Kidney (tissue), 14 donors: ENCODE data around the gene HSD3B7. TPM values are rescaled to one million over a fixed set of nuclear protein-coding genes. Genes with fewer than 3 reads are reported as not detected.
"Not testable (repeated sequence)": the region's sequence is repeated elsewhere in the genome, so short reads cannot be mapped to it uniquely, and the experiment has no call there.

Source experiments
- DNase-seq, 5 donors: peaks; one replicate each; pipeline ENCODE4 v3.0.0-alpha.2; 2013 to 2020
- FAIRE-seq: peaks from 2 replicates; lab custom pipeline; 2012; peaks lifted over from hg19 to GRCh38; lab: Jason Lieb, UNC
- H3K27ac ChIP-seq, 2 donors: one replicate each; pipeline ENCODE4 v1.7.0; 2013; ENCODE audit warnings: low read depth in 2 of 2, low read length in 2 of 2, inconsistent platforms in 1 of 2
- H3K27me3 ChIP-seq: one replicate; pipeline ENCODE4 v1.7.1; 2013; ENCODE audit warnings: low read length, inconsistent platforms; ENCODE audit not compliant: control insufficient read depth, insufficient read depth
- H3K36me3 ChIP-seq, 3 donors: one replicate each; pipeline versions ENCODE4 v1.7.0 to v1.7.1; 2013; ENCODE audit warnings: low read length in 3 of 3, control low read depth in 1 of 3, inconsistent platforms in 1 of 3; ENCODE audit not compliant: insufficient read depth in 3 of 3, control insufficient read depth in 2 of 3
- H3K4me1 ChIP-seq, 3 donors: one replicate each; pipeline versions ENCODE4 v1.7.0 to v1.7.1; 2013; ENCODE audit warnings: low read length in 3 of 3, inconsistent platforms in 1 of 3, low read depth in 1 of 3; ENCODE audit not compliant: control insufficient read depth in 2 of 3, insufficient read depth in 2 of 3
- H3K4me3 ChIP-seq, 3 donors: one replicate each; pipeline versions ENCODE4 v1.7.0 to v1.8.1; 2013; ENCODE audit warnings: low read length in 3 of 3, control low read depth in 1 of 3, inconsistent platforms in 1 of 3
- H3K9ac ChIP-seq, 3 donors: one replicate each; pipeline versions ENCODE4 v1.7.0 to v1.7.1; 2013; ENCODE audit warnings: low read length in 3 of 3, control low read depth in 1 of 3, inconsistent platforms in 1 of 3
- H3K9me3 ChIP-seq, 3 donors: one replicate each; pipeline versions ENCODE4 v1.7.0 to v1.7.1; 2013; ENCODE audit warnings: low read length in 3 of 3, control low read depth in 1 of 3, inconsistent platforms in 1 of 3; ENCODE audit not compliant: control insufficient read depth in 2 of 3, insufficient read depth in 1 of 3
- intact Hi-C: fragments of 100-400 bp; cut with DNase I; formaldehyde crosslinking; loops from one replicate; pipeline ENCODE4 v1.11.1; 2022
- polyA plus RNA-seq: library from polyadenylated mRNA; stranded (reverse); fragments of 350-450 nt; fragmentation: Illumina TruSeq; extraction: RNeasy Lipid Tissue Mini Kit (QIAGEN cat#74804); gene quantifications from one replicate; pipeline ENCODE4 v1.2.3, GENCODE V29; 2014; ENCODE audit warnings: low read depth, low replicate concordance; ENCODE audit not compliant: insufficient read depth
- total RNA-seq: library from RNA; stranded (reverse); fragmentation: NEBNext Ultra II Directional; extraction: Animal tissue kit (Norgen Biotek cat#: 25700); gene quantifications from one replicate; pipeline ENCODE4 v1.2.1, GENCODE V29; 2021
- TF ChIP-seq, protein P1 (sequence below): IDR thresholded peaks from 3 replicates; pipeline ENCODE4 v1.5.1; 2012; ENCODE audit warnings: mild to moderate bottlenecking, moderate library complexity, borderline replicate concordance; ENCODE audit not compliant: insufficient read depth; ENCODE audit errors: extremely low read depth
- donor health status: control.
- donor health status: control.
- donor health status: control.
- donor health status: control.
- donor health status: control.
- donor health status: DM: yes; HTN: yes; CAD: no.
- donor health status: Normal renal cell carcinoma (clear cell type).

Gene HSD3B7
- total and polyA plus RNA-seq, 2 donors from 2014 or later, result 24.4 to 40.5 TPM

DNA sequence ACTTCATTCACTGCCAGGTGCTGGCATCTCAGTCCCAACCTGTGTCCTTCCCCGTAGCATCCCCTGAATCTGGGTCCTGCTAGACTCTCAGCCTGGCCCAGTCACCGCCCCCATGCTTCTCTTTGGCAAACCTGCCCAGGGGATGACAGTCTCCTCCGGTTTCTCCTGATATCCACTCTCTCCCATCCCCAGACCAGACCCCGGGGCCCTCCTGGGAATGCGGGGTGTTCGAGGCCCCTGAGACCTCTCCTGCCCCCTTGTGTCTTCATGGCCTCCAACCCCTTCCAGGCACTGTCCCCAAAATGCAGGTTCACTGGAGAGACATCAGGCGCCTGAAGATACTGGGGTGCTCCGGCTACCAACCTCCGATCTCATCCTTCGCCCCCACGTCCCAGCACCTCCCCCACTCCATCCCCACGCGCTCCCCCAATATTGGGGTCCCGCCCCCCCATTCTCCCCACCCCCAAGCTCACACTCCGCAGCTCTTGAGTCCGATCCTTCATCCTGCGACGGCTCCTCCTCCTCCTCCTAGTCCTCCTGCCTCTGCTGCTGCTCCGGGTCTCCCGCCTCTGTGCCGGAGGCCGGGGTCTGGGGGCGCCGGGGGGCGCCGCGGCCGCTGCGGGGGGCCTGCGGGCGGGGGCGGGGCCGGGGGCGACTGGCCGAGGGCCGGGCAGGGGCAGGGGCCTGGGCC lies 25.0 kb downstream of the HSD3B7 start:
- DNase-seq (no peak), FAIRE-seq (no peak)
- peaks cover 2% of the 10 kb centered on the region for H3K27me3 ChIP-seq
- intact Hi-C loops, result no loop called here
- no peak overlapping the region for H3K9ac ChIP-seq
- TF ChIP-seq, protein P1, sequence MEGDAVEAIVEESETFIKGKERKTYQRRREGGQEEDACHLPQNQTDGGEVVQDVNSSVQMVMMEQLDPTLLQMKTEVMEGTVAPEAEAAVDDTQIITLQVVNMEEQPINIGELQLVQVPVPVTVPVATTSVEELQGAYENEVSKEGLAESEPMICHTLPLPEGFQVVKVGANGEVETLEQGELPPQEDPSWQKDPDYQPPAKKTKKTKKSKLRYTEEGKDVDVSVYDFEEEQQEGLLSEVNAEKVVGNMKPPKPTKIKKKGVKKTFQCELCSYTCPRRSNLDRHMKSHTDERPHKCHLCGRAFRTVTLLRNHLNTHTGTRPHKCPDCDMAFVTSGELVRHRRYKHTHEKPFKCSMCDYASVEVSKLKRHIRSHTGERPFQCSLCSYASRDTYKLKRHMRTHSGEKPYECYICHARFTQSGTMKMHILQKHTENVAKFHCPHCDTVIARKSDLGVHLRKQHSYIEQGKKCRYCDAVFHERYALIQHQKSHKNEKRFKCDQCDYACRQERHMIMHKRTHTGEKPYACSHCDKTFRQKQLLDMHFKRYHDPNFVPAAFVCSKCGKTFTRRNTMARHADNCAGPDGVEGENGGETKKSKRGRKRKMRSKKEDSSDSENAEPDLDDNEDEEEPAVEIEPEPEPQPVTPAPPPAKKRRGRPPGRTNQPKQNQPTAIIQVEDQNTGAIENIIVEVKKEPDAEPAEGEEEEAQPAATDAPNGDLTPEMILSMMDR, result no peak
- no peaks in the 10 kb centered on the region for H3K36me3 ChIP-seq
- H3K9me3 ChIP-seq, result no peaks in the 10 kb centered on the region
- no peaks in the 10 kb centered on the region for H3K4me1 ChIP-seq
- no peak overlapping the region for H3K4me3 ChIP-seq
- H3K27ac ChIP-seq, result no peak overlapping the region

DNA sequence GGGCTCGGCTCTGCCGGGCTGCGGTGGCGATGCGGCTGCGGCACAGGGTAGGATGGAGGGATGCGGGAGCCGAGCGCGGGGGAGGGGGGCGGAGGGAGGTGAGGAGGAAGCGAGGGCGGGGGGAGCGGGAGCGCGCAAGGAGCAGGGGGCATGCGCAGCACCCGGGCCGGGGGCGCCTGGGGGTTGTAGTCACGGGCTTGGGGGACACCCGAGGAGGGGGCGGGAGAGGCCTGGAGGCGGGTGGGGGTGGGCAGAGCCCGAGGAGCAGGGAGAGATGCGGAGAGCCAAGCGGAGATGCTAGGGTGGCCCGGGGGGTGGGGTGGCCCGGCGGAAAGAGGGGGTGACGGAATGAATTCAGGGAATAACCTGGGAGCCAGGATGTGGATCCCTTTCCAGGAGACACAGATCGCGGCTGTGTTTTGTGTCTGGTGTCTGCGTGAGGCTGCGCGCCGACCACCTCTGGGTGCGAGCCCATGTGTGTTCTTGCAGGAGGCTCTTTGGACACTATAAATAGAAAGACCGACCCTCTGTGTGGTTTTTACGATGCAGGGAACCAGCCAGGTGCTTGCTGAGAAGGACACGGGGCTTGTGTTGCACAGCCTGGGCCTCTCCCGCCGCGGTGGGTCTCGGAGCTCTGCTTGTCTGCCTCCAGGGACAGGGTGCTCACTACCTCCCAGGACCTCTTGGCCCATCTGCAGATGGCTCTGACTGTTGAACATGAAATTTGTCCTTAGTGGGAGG lies 25.7 kb downstream of the HSD3B7 start, which contains the start of gene STX1B:
STX1B (minus strand) TSS at position 54 of the 741 bp plus-strand sequence. CDS start 242 bp downstream, outside the sequence.
- peaks cover 2% of the 10 kb centered on the region for H3K27me3 ChIP-seq

DNA sequence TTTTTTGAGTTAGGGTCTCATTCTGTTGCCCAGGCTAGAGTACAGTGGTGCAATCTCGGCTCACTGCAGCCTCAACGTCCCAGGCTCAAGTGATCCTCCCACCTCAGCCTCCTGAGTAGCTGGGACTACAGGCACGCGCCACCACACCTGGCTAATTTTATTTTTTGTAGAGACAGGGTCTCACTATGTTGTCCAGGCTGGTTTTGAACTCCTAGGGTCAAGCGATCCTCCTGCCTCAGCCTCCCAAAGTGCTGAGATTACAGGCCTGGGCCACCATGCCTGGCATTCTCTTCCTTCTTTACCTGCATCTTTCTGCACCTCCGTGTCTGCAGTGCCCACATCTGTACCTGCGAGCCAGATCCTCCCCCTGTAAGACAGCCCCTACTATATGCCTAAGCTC lies 26.8 kb downstream of the HSD3B7 start:
- H3K27ac ChIP-seq, H3K27me3 ChIP-seq, intact Hi-C loops, DNase-seq, H3K4me3 ChIP-seq, H3K9me3 ChIP-seq, H3K4me1 ChIP-seq, FAIRE-seq, H3K36me3 ChIP-seq, H3K9ac ChIP-seq: not testable (repeated sequence)

More for the DNA sequence above, 25.7 kb downstream of the HSD3B7 start, which contains the start of gene STX1B:
- no peak within 1 kb of the TSS for H3K9ac ChIP-seq
- H3K4me1 ChIP-seq, result no peaks in the 10 kb centered on the region
- no peak within 1 kb of the TSS for H3K4me3 ChIP-seq
- peak in 4 of 5 donors; percentile 61 to 84 (median 70) for DNase-seq
- intact Hi-C loops, result no loop called here
- H3K27ac ChIP-seq, result no peak within 1 kb of the TSS
- H3K9me3 ChIP-seq, result no peaks in the 10 kb centered on the region
- TF ChIP-seq, protein P1, result no peak
- no peaks in the 10 kb centered on the region for H3K36me3 ChIP-seq
- no peak for FAIRE-seq

DNA sequence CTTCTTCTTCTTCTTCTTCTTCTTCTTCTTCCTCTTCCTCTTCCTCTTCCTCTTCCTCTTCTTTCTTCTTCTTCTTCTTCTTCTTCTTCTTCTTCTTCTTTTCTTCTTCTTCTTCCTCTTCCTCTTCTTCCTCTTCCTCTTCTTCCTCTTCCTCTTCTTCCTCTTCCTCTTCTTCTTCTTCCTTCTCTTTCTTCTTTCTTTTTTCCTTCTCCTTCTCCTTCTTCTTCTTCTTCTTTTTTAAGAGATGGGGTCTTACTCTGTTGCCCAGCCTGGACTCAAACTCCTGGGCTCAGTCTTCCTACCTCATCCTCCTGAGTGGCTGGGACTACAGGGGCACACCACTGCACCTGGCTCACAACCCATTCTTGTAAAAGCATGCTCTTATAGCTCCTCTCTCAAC lies 28.3 kb downstream of the HSD3B7 start:
- intact Hi-C loops, H3K9me3 ChIP-seq, H3K27me3 ChIP-seq, H3K4me1 ChIP-seq, DNase-seq, H3K9ac ChIP-seq, FAIRE-seq, H3K36me3 ChIP-seq, H3K4me3 ChIP-seq, H3K27ac ChIP-seq: not testable (repeated sequence)
